HCT116 (cell line): Measurements from ENCODE around the gene ATP6V0A1.

ENCODE experiments used
- CTCF ChIP-seq, 3 experiments: fragments of 200-600 bp in 1 of 3; sonication (generic) in 1 of 3; IDR thresholded peaks in 2 of 3; conservative IDR thresholded peaks in 1 of 3; 2 replicates each; pipeline ENCODE4 v1.5.1; 2012 to 2017; ENCODE audit warnings: low read depth in 2 of 3, low read length in 2 of 3, antibody characterized with exemption in 1 of 3, borderline replicate concordance in 1 of 3, control low read depth in 1 of 3, mild to moderate bottlenecking in 1 of 3, mixed read lengths in 1 of 3, mixed run types in 1 of 3, moderate library complexity in 1 of 3; ENCODE audit not compliant: insufficient read depth in 1 of 3
- EZH2 ChIP-seq: fragments of 200-600 bp; sonication (generic); IDR thresholded peaks from 2 replicates; pipeline ENCODE4 v1.6.1; 2017; ENCODE audit warnings: antibody characterized with exemption, mixed run types
- EZH2phosphoT487 ChIP-seq: fragments of 200-600 bp; IDR thresholded peaks from 2 replicates; pipeline ENCODE4 v1.6.1; 2018; ENCODE audit warnings: antibody characterized with exemption, borderline replicate concordance
- JUND ChIP-seq: IDR thresholded peaks from 2 replicates; pipeline ENCODE4 v1.6.1; 2012
- MAX ChIP-seq: IDR thresholded peaks from 2 replicates; pipeline ENCODE4 v1.6.1; 2012
- POLR2AphosphoS5 ChIP-seq: IDR thresholded peaks from 2 replicates; pipeline ENCODE4 v1.6.1; 2011; ENCODE audit warnings: mild to moderate bottlenecking, low read depth, low read length, moderate library complexity
- REST ChIP-seq: IDR thresholded peaks from 2 replicates; pipeline ENCODE4 v1.6.1; 2012; ENCODE audit warnings: low read depth
- SIN3A ChIP-seq: IDR thresholded peaks from 2 replicates; pipeline ENCODE4 v1.6.1; 2012; ENCODE audit warnings: low read depth
- SRF ChIP-seq: IDR thresholded peaks from 2 replicates; pipeline ENCODE4 v1.6.1; 2012; ENCODE audit warnings: low read depth

GRCh38 chr17:42527932-42528331 lies 69.3 kb downstream of the ATP6V0A1 start:
- TF ChIP-seq CTCF (IDR thresholded peaks at IDR 0.05 in 2 of 3, conservative IDR thresholded peaks at IDR 0.05 in 1 of 3; ENCODE audit: borderline replicate concordance in 1 of 3, insufficient read depth in 1 of 3, low read depth in 2 of 3, low read length in 2 of 3): no peak
- no peak for TF ChIP-seq MAX
- TF ChIP-seq EZH2: no peak
- TF ChIP-seq EZH2phosphoT487: no peak
- no peak for TF ChIP-seq JUND
- TF ChIP-seq REST: no peak
- no peak for TF ChIP-seq SIN3A
- no peak for TF ChIP-seq POLR2AphosphoS5
- no peak for TF ChIP-seq SRF
